ENCODE results near the gene KRTAP5-10.

KRTAP5-10 gene

GRCh38 chr11:71562120-71562519, 3.2 kb upstream of the KRTAP5-10 start:
- Histone ChIP-seq H3K4ac (ENCODE audit: low read depth in 1 of 2, low read length in 2 of 2) (no peak overlapping the region), H3K4me1 (ENCODE audit: control insufficient read depth, insufficient read depth, low read depth, low read length) (no peaks in the 10 kb centered on the region), H3K4me2 (ENCODE audit: low read length, poor library complexity, severe bottlenecking) (no peak overlapping the region), H3K9me3 (ENCODE audit: control insufficient read depth, low read length) (peaks cover 6% of the 10 kb centered on the region), H3K27ac (ENCODE audit: low read length, poor library complexity, severe bottlenecking) (no peak overlapping the region), H4K8ac (ENCODE audit: low read length) (no peak overlapping the region), H4K91ac (ENCODE audit: low read length) (no peak overlapping the region), H3K27me3 (ENCODE audit: control insufficient read depth in 1 of 2, insufficient read depth in 1 of 2, low read length in 2 of 2) (peaks cover 19 to 35% of the 10 kb centered on the region in 2 experiments), H2BK120ac (ENCODE audit: low read depth, low read length) (no peak overlapping the region), H2BK12ac (ENCODE audit: low read length in 2 of 2) (no peak overlapping the region), H2BK15ac (ENCODE audit: low read depth, poor library complexity, severe bottlenecking) (no peak overlapping the region), H3K18ac (ENCODE audit: low read depth in 1 of 2, low read length in 2 of 2) (no peak overlapping the region), H3K9ac (ENCODE audit: low read length) (no peak overlapping the region), H3K36me3 (ENCODE audit: control insufficient read depth in 1 of 2, insufficient read depth in 2 of 2, low read depth in 1 of 2, low read length in 2 of 2) (no peaks in the 10 kb centered on the region), H3K14ac (ENCODE audit: low read length in 2 of 2) (no peak overlapping the region), H3K23ac (ENCODE audit: low read length in 2 of 2) (no peak overlapping the region), H2AFZ (ENCODE audit: low read depth, low read length) (no peak overlapping the region), H2AK5ac (ENCODE audit: low read length, severe bottlenecking) (no peak overlapping the region), H3K79me1 (replicated peaks; ENCODE audit: low read length, poor library complexity, severe bottlenecking) (no peaks in the 10 kb centered on the region), H2BK5ac (ENCODE audit: low read depth, low read length, poor library complexity, severe bottlenecking) (no peak overlapping the region), H3K4me3 (ENCODE audit: insufficient read depth in 1 of 2, low read depth in 1 of 2, low read length in 2 of 2) (no peak overlapping the region)
- DNase-seq: no peak

- no peak overlapping the region for H2BK12ac ChIP-seq (ENCODE audit: low read length in 2 of 2)
- H3K4me1 ChIP-seq (ENCODE audit: control insufficient read depth, insufficient read depth, low read depth, low read length): no peaks in the 10 kb centered on the region
- no peak overlapping the region for H2BK15ac ChIP-seq (ENCODE audit: low read depth, poor library complexity, severe bottlenecking)
- no peak overlapping the region for H2AFZ ChIP-seq (ENCODE audit: low read depth, low read length)
- no peaks in the 10 kb centered on the region for H3K79me1 ChIP-seq (replicated peaks; ENCODE audit: low read length, poor library complexity, severe bottlenecking)
- H3K14ac ChIP-seq (ENCODE audit: low read length in 2 of 2): no peak overlapping the region
- H2BK120ac ChIP-seq (ENCODE audit: low read depth, low read length): no peak overlapping the region
- no peak overlapping the region for H3K4ac ChIP-seq (ENCODE audit: low read depth in 1 of 2, low read length in 2 of 2)
- no peak overlapping the region for H4K91ac ChIP-seq (ENCODE audit: low read length)
- no peak overlapping the region for H2BK5ac ChIP-seq (ENCODE audit: low read depth, low read length, poor library complexity, severe bottlenecking)
- WGBS: 25% methylated on average over 7 of the region's 8 CpGs
- no peak overlapping the region for H3K9ac ChIP-seq (ENCODE audit: low read length)
- H3K27me3 ChIP-seq (ENCODE audit: control insufficient read depth in 1 of 2, insufficient read depth in 1 of 2, low read length in 2 of 2): peaks cover 27 to 45% of the 10 kb centered on the region in 2 experiments
- no peaks in the 10 kb centered on the region for H3K36me3 ChIP-seq (ENCODE audit: control insufficient read depth in 1 of 2, insufficient read depth in 2 of 2, low read depth in 1 of 2, low read length in 2 of 2)
- peak; percentile 48 for DNase-seq
- H3K18ac ChIP-seq (ENCODE audit: low read depth in 1 of 2, low read length in 2 of 2): no peak overlapping the region
- no peak overlapping the region for H3K23ac ChIP-seq (ENCODE audit: low read length in 2 of 2)
- H2AK5ac ChIP-seq (ENCODE audit: low read length, severe bottlenecking): no peak overlapping the region
- no peak overlapping the region for H3K4me3 ChIP-seq (ENCODE audit: insufficient read depth in 1 of 2, low read depth in 1 of 2, low read length in 2 of 2)
- H3K4me2 ChIP-seq (ENCODE audit: low read length, poor library complexity, severe bottlenecking): no peak overlapping the region
- H3K27ac ChIP-seq (ENCODE audit: low read length, poor library complexity, severe bottlenecking): no peak overlapping the region
- peaks cover 6% of the 10 kb centered on the region for H3K9me3 ChIP-seq (ENCODE audit: control insufficient read depth, low read length)
- H4K8ac ChIP-seq (ENCODE audit: low read length): no peak overlapping the region
Observed at GRCh38 chr11:71563406-71563805, 2.0 kb upstream of the KRTAP5-10 start.

GRCh38 chr11:71564430-71564829, 933 bp upstream of the KRTAP5-10 start:
- Histone ChIP-seq H2BK15ac (ENCODE audit: low read depth, poor library complexity, severe bottlenecking) (no peak overlapping the region), H4K8ac (ENCODE audit: low read length) (no peak overlapping the region), H3K27me3 (ENCODE audit: control insufficient read depth in 1 of 2, insufficient read depth in 1 of 2, low read length in 2 of 2) (peaks cover 35 to 38% of the 10 kb centered on the region in 2 experiments), H2AFZ (ENCODE audit: low read depth, low read length) (no peak overlapping the region), H3K23ac (ENCODE audit: low read length in 2 of 2) (no peak overlapping the region), H3K14ac (ENCODE audit: low read length in 2 of 2) (no peak overlapping the region), H3K4me3 (ENCODE audit: insufficient read depth in 1 of 2, low read depth in 1 of 2, low read length in 2 of 2) (no peak overlapping the region), H2AK5ac (ENCODE audit: low read length, severe bottlenecking) (no peak overlapping the region), H3K4me1 (ENCODE audit: control insufficient read depth, insufficient read depth, low read depth, low read length) (no peaks in the 10 kb centered on the region), H3K36me3 (ENCODE audit: control insufficient read depth in 1 of 2, insufficient read depth in 2 of 2, low read depth in 1 of 2, low read length in 2 of 2) (no peaks in the 10 kb centered on the region), H3K79me1 (replicated peaks; ENCODE audit: low read length, poor library complexity, severe bottlenecking) (no peaks in the 10 kb centered on the region), H4K91ac (ENCODE audit: low read length) (no peak overlapping the region), H3K27ac (ENCODE audit: low read length, poor library complexity, severe bottlenecking) (no peak overlapping the region), H3K9me3 (ENCODE audit: control insufficient read depth, low read length) (peaks cover 6% of the 10 kb centered on the region), H2BK120ac (ENCODE audit: low read depth, low read length) (no peak overlapping the region), H3K4ac (ENCODE audit: low read depth in 1 of 2, low read length in 2 of 2) (no peak overlapping the region), H3K4me2 (ENCODE audit: low read length, poor library complexity, severe bottlenecking) (no peak overlapping the region), H3K9ac (ENCODE audit: low read length) (no peak overlapping the region), H3K18ac (ENCODE audit: low read depth in 1 of 2, low read length in 2 of 2) (no peak overlapping the region), H2BK12ac (ENCODE audit: low read length in 2 of 2) (no peak overlapping the region), H2BK5ac (ENCODE audit: low read depth, low read length, poor library complexity, severe bottlenecking) (no peak overlapping the region)
- DNase-seq: no peak
- 61% methylated on average over 3 of the region's 4 CpGs for WGBS

- WGBS: 81% methylated on average over 10 of the region's 10 CpGs
Observed at GRCh38 chr11:71566081-71566620, 788 bp downstream of the KRTAP5-10 start.

More at GRCh38 chr11:71566081-71566620, 788 bp downstream of the KRTAP5-10 start:
- Histone ChIP-seq H3K36me3 (ENCODE audit: control insufficient read depth in 1 of 2, insufficient read depth in 2 of 2, low read depth in 1 of 2, low read length in 2 of 2) (no peaks in the 10 kb centered on the region), H3K79me1 (replicated peaks; ENCODE audit: low read length, poor library complexity, severe bottlenecking) (no peaks in the 10 kb centered on the region), H2BK5ac (ENCODE audit: low read depth, low read length, poor library complexity, severe bottlenecking) (no peak overlapping the region), H2BK15ac (ENCODE audit: low read depth, poor library complexity, severe bottlenecking) (no peak overlapping the region), H4K91ac (ENCODE audit: low read length) (no peak overlapping the region), H3K23ac (ENCODE audit: low read length in 2 of 2) (no peak overlapping the region), H3K18ac (ENCODE audit: low read depth in 1 of 2, low read length in 2 of 2) (no peak overlapping the region), H3K9me3 (ENCODE audit: control insufficient read depth, low read length) (peaks cover 6% of the 10 kb centered on the region), H3K27ac (ENCODE audit: low read length, poor library complexity, severe bottlenecking) (no peak overlapping the region), H3K27me3 (ENCODE audit: control insufficient read depth in 1 of 2, insufficient read depth in 1 of 2, low read length in 2 of 2) (peaks cover 35 to 44% of the 10 kb centered on the region in 2 experiments), H2BK120ac (ENCODE audit: low read depth, low read length) (no peak overlapping the region), H3K9ac (ENCODE audit: low read length) (no peak overlapping the region), H2AK5ac (ENCODE audit: low read length, severe bottlenecking) (no peak overlapping the region), H4K8ac (ENCODE audit: low read length) (no peak overlapping the region), H3K4me3 (ENCODE audit: insufficient read depth in 1 of 2, low read depth in 1 of 2, low read length in 2 of 2) (no peak overlapping the region), H3K14ac (ENCODE audit: low read length in 2 of 2) (peak overlapping the region in 1 of 2 experiments; percentile 11), H3K4ac (ENCODE audit: low read depth in 1 of 2, low read length in 2 of 2) (no peak overlapping the region), H3K4me2 (ENCODE audit: low read length, poor library complexity, severe bottlenecking) (no peak overlapping the region), H2AFZ (ENCODE audit: low read depth, low read length) (no peak overlapping the region), H3K4me1 (ENCODE audit: control insufficient read depth, insufficient read depth, low read depth, low read length) (no peaks in the 10 kb centered on the region), H2BK12ac (ENCODE audit: low read length in 2 of 2) (no peak overlapping the region)
- no peak for DNase-seq

Measured in mesenchymal stem cell (in vitro differentiated cells and primary cell).